HCT116 (cell line): ENCODE measurements around the gene BEND5. TPM values are rescaled to one million over a fixed set of nuclear protein-coding genes. Genes with fewer than 3 reads are reported as not detected.

ENCODE experiments used
- ATAC-seq: fragments of 200-7000 bp; cut with Tn5 transposase; 2 replicates; pipeline ENCODE4 v1.9.1; 2020; ENCODE audit warnings: mild to moderate bottlenecking, moderate library complexity
- BruUV-seq: library from RNA; stranded (reverse); fragments of 400-500 nt; replicated peaks from 2 replicates; lab custom pipeline; 2021; lab: Mats Ljungman, UMichigan
- CTCF ChIA-PET: fragments of 300-600 bp; sonication (Branson Sonifier 250); formaldehyde crosslinking; loops from one replicate; lab custom pipeline; 2021; ENCODE audit warnings: antibody characterized with exemption; lab: Charles Lee
- POLR2A ChIA-PET: fragments of 300-600, 350-600 bp; sonication (Branson Sonifier 250); formaldehyde crosslinking; loops from one replicate; lab custom pipeline; 2021; ENCODE audit warnings: antibody characterized with exemption; lab: Charles Lee
- RAD21 ChIA-PET, 2 experiments: fragments of 300-600 bp; sonication (Branson Sonifier 250); formaldehyde crosslinking; loops; one replicate each; lab custom pipeline; 2023; ENCODE audit warnings: low total read pairs in 2 of 2; ENCODE audit not compliant: uncharacterized antibody in 2 of 2, unreplicated experiment in 2 of 2, low non-redundant PET in 1 of 2; lab: Charles Lee
- DNase-seq: peaks from one replicate; pipeline ENCODE4 v3.0.0-alpha.2; 2010; ENCODE audit warnings: low read depth, low spot score
- H2AFZ ChIP-seq: fragments of 200-600 bp; shearing (Covaris generic), sonication (generic); 2 replicates; pipeline ENCODE4 v1.6.1; 2017; ENCODE audit warnings: low read depth, mixed run types, mixed read lengths, antibody characterized with exemption, low read length; ENCODE audit not compliant: poor library complexity, severe bottlenecking
- H3K27ac ChIP-seq: 2 replicates; pipeline ENCODE4 v1.5.1; 2012; ENCODE audit warnings: low read depth, low read length
- H3K27me3 ChIP-seq: fragments of 200-600 bp; sonication (generic); 2 replicates; pipeline ENCODE4 v1.6.1; 2016; ENCODE audit warnings: mixed run types, low read length, mixed read lengths; ENCODE audit not compliant: insufficient read depth
- H3K36me3 ChIP-seq, 2 experiments: fragments of 200-500 bp in 1 of 2; fragments of 200-600 bp in 1 of 2; sonication (Bioruptor generic) in 1 of 2; sonication (generic) in 1 of 2; 2 replicates each; pipeline versions ENCODE4 v1.5.1 to v1.6.1; 2014 to 2016; ENCODE audit warnings: low read length in 2 of 2, inconsistent platforms in 1 of 2, mixed read lengths in 1 of 2, mixed run types in 1 of 2; ENCODE audit not compliant: insufficient read depth in 2 of 2, control insufficient read depth in 1 of 2
- H3K4me1 ChIP-seq, 2 experiments: fragments of 200-600 bp in 1 of 2; sonication (generic) in 1 of 2; 2 replicates each; pipeline versions ENCODE4 v1.5.1 to v1.6.1; 2012 to 2017; ENCODE audit warnings: low read length in 2 of 2, inconsistent platforms in 1 of 2, mild to moderate bottlenecking in 1 of 2, mixed read lengths in 1 of 2, mixed run types in 1 of 2, moderate library complexity in 1 of 2; ENCODE audit not compliant: insufficient read depth in 2 of 2, control insufficient read depth in 1 of 2
- H3K4me2 ChIP-seq: fragments of 200-600 bp; sonication (generic); 2 replicates; pipeline ENCODE4 v1.6.1; 2017; ENCODE audit warnings: mixed run types, low read length, mixed read lengths
- H3K4me3 ChIP-seq, 2 experiments: fragments of 200-600 bp in 1 of 2; sonication (generic) in 1 of 2; replicated peaks in 1 of 2; 2 replicates each; pipeline ENCODE4 v1.5.1; 2011 to 2016; ENCODE audit warnings: low read length in 2 of 2, control low read depth in 1 of 2, low read depth in 1 of 2, mild to moderate bottlenecking in 1 of 2, mixed read lengths in 1 of 2, mixed run types in 1 of 2
- H3K79me2 ChIP-seq: fragments of 200-600 bp; sonication (generic); 2 replicates; pipeline ENCODE4 v1.6.1; 2017; ENCODE audit warnings: mild to moderate bottlenecking, mixed run types, low read length, moderate library complexity, mixed read lengths; ENCODE audit not compliant: insufficient read depth
- H3K9ac ChIP-seq: fragments of 200-600 bp; sonication (generic); 2 replicates; pipeline ENCODE4 v1.6.1; 2016; ENCODE audit warnings: low read length, mixed read lengths
- H3K9me2 ChIP-seq: fragments of 200-600 bp; sonication (generic), shearing (Covaris generic); 2 replicates; pipeline ENCODE4 v1.6.1; 2017; ENCODE audit warnings: mixed run types, mild to moderate bottlenecking, moderate library complexity; ENCODE audit not compliant: insufficient read depth
- H3K9me3 ChIP-seq, 2 experiments: fragments of 200-500 bp in 1 of 2; fragments of 200-600 bp in 1 of 2; sonication (Bioruptor generic) in 1 of 2; sonication (generic) in 1 of 2; 2 replicates each; pipeline ENCODE4 v1.6.1; 2014 to 2017; ENCODE audit warnings: low read length in 2 of 2, mixed read lengths in 2 of 2, inconsistent platforms in 1 of 2, low read depth in 1 of 2, mild to moderate bottlenecking in 1 of 2, mixed run types in 1 of 2, moderate library complexity in 1 of 2; ENCODE audit not compliant: control insufficient read depth in 1 of 2, insufficient read depth in 1 of 2
- H4K20me1 ChIP-seq: fragments of 200-600 bp; sonication (generic), shearing (Covaris generic); 2 replicates; pipeline ENCODE4 v1.6.1; 2017; ENCODE audit warnings: mixed run types, mild to moderate bottlenecking, moderate library complexity; ENCODE audit not compliant: insufficient read depth
- CEBPB ChIP-seq: IDR thresholded peaks from 2 replicates; pipeline ENCODE4 v1.6.1; 2012; ENCODE audit warnings: low read depth
- CTCF ChIP-seq, 3 experiments: fragments of 200-600 bp in 1 of 3; sonication (generic) in 1 of 3; IDR thresholded peaks in 2 of 3; conservative IDR thresholded peaks in 1 of 3; 2 replicates each; pipeline ENCODE4 v1.5.1; 2012 to 2017; ENCODE audit warnings: low read depth in 2 of 3, low read length in 2 of 3, antibody characterized with exemption in 1 of 3, borderline replicate concordance in 1 of 3, control low read depth in 1 of 3, mild to moderate bottlenecking in 1 of 3, mixed read lengths in 1 of 3, mixed run types in 1 of 3, moderate library complexity in 1 of 3; ENCODE audit not compliant: insufficient read depth in 1 of 3
- ELF1 ChIP-seq: IDR thresholded peaks from 2 replicates; pipeline ENCODE4 v1.6.1; 2012; ENCODE audit warnings: low read depth, borderline replicate concordance
- EZH2 ChIP-seq: fragments of 200-600 bp; sonication (generic); IDR thresholded peaks from 2 replicates; pipeline ENCODE4 v1.6.1; 2017; ENCODE audit warnings: antibody characterized with exemption, mixed run types
- EZH2phosphoT487 ChIP-seq: fragments of 200-600 bp; IDR thresholded peaks from 2 replicates; pipeline ENCODE4 v1.6.1; 2018; ENCODE audit warnings: antibody characterized with exemption, borderline replicate concordance
- JUND ChIP-seq: IDR thresholded peaks from 2 replicates; pipeline ENCODE4 v1.6.1; 2012
- POLR2A ChIP-seq: IDR thresholded peaks from 2 replicates; pipeline ENCODE4 v1.7.0; 2011; ENCODE audit warnings: borderline replicate concordance; ENCODE audit not compliant: insufficient read depth, insufficient read length; ENCODE audit errors: extremely low read depth
- RAD21 ChIP-seq: IDR thresholded peaks from 2 replicates; pipeline ENCODE4 v1.6.1; 2012; ENCODE audit warnings: low read depth, mild to moderate bottlenecking
- SIN3A ChIP-seq: IDR thresholded peaks from 2 replicates; pipeline ENCODE4 v1.6.1; 2012; ENCODE audit warnings: low read depth
- TCF7L2 ChIP-seq: IDR thresholded peaks from 2 replicates; pipeline ENCODE4 v1.7.0; 2011; ENCODE audit warnings: borderline replicate concordance, inconsistent platforms; ENCODE audit not compliant: insufficient read depth, insufficient read length; ENCODE audit errors: extremely low read depth
- YY1 ChIP-seq: IDR thresholded peaks from 2 replicates; pipeline ENCODE4 v1.6.1; 2011; ENCODE audit warnings: low read length, low read depth, moderate library complexity, mild to moderate bottlenecking; ENCODE audit not compliant: insufficient replicate concordance; ENCODE audit errors: extremely low read depth
- ZBTB33 ChIP-seq: IDR thresholded peaks from 2 replicates; pipeline ENCODE4 v1.6.1; 2011; ENCODE audit warnings: mild to moderate bottlenecking, low read length, moderate library complexity; ENCODE audit not compliant: insufficient replicate concordance; ENCODE audit errors: extremely low read depth
- ZFX ChIP-seq: fragments of 450-650 bp; IDR thresholded peaks from 2 replicates; pipeline ENCODE4 v1.6.1; 2017
- ZNF274 ChIP-seq: fragments of 200-500 bp; sonication (Bioruptor generic); IDR thresholded peaks from 2 replicates; pipeline ENCODE4 v1.6.1; 2014; ENCODE audit warnings: mild to moderate bottlenecking, low read depth, low read length, inconsistent platforms
- intact Hi-C: fragments of 100-400 bp; cut with micrococcal nuclease; formaldehyde crosslinking; loops from 2 replicates; pipeline ENCODE4 v1.10.0; 2022
- total RNA-seq: library from RNA; stranded (reverse); gene quantifications from one replicate; pipeline ENCODE4 v1.2.1, GENCODE V29; 2021; ENCODE audit not compliant: unreplicated experiment

The BEND5 gene
- total RNA-seq, 1 experiment from 2014 or later, result not detected

- no peak for DNase-seq
- ChIA-PET RAD21 (no interaction called here), CTCF (no interaction called here), POLR2A (no interaction called here)
- Histone ChIP-seq H3K27ac (no peak overlapping the region), H3K4me2 (no peak overlapping the region), H3K36me3 (no peaks in the 10 kb centered on the region), H3K79me2 (no peaks in the 10 kb centered on the region), H2AFZ (no peak overlapping the region), H3K9me3 (no peaks in the 10 kb centered on the region), H3K9me2 (no peaks in the 10 kb centered on the region), H3K27me3 (peaks cover 11% of the 10 kb centered on the region), H3K4me1 (no peaks in the 10 kb centered on the region), H3K4me3 (no peak overlapping the region), H3K9ac (no peak overlapping the region), H4K20me1 (no peaks in the 10 kb centered on the region)
- intact Hi-C loops, result no loop called here
- TF ChIP-seq RAD21, result no peak
- no peak for ATAC-seq
- no TSS peak for BruUV-seq
These were observed 3.6 kb downstream of the BEND5 start for GRCh38 chr1:48773133-48773532.

- Histone ChIP-seq H3K27ac (no peak overlapping the region), H3K9me2 (no peaks in the 10 kb centered on the region), H3K4me1 (no peaks in the 10 kb centered on the region), H3K9me3 (no peaks in the 10 kb centered on the region), H2AFZ (no peak overlapping the region), H3K36me3 (no peaks in the 10 kb centered on the region), H3K27me3 (peaks cover 19% of the 10 kb centered on the region), H3K9ac (no peak overlapping the region), H3K79me2 (no peaks in the 10 kb centered on the region), H3K4me2 (no peak overlapping the region), H4K20me1 (no peaks in the 10 kb centered on the region), H3K4me3 (no peak overlapping the region)
- ChIA-PET POLR2A (no interaction called here), CTCF (no interaction called here), RAD21 (no interaction called here)
- intact Hi-C loops, result no loop called here
- ATAC-seq (no peak), DNase-seq (no peak)
- no TSS peak for BruUV-seq
- no peak for TF ChIP-seq ZFX
- TF ChIP-seq EZH2, result no peak
- TF ChIP-seq POLR2A, result no peak
- no peak for TF ChIP-seq ZBTB33
- no peak for TF ChIP-seq JUND
- no peak for TF ChIP-seq TCF7L2
- TF ChIP-seq SIN3A, result no peak
- no peak for TF ChIP-seq ELF1
- no peak for TF ChIP-seq CEBPB
- no peak for TF ChIP-seq EZH2phosphoT487
- TF ChIP-seq RAD21, result no peak
- TF ChIP-seq YY1, result no peak
- TF ChIP-seq ZNF274, result no peak
- no peak for TF ChIP-seq CTCF (IDR thresholded peaks at IDR 0.05 in 2 of 3, conservative IDR thresholded peaks at IDR 0.05 in 1 of 3; ENCODE audit: borderline replicate concordance in 1 of 3, insufficient read depth in 1 of 3, low read depth in 2 of 3, low read length in 2 of 3)
These were observed 4.5 kb downstream of the BEND5 start for GRCh38 chr1:48772211-48772610.
